CD1c-positive myeloid dendritic cell (primary cell): ENCODE data around the gene ANKRD33B.
A peak's percentile ranks its signal among the peaks of the same experiment; 100 is the strongest.
"Not testable (repeated sequence)": the region's sequence is repeated elsewhere in the genome, so short reads cannot be mapped to it uniquely, and the experiment has no call there.

Source experiments
- DNase-seq: peaks from one replicate; pipeline ENCODE4 v3.0.0-alpha.2; 2016; ENCODE audit errors: extremely low spot score

The ANKRD33B gene

DNA sequence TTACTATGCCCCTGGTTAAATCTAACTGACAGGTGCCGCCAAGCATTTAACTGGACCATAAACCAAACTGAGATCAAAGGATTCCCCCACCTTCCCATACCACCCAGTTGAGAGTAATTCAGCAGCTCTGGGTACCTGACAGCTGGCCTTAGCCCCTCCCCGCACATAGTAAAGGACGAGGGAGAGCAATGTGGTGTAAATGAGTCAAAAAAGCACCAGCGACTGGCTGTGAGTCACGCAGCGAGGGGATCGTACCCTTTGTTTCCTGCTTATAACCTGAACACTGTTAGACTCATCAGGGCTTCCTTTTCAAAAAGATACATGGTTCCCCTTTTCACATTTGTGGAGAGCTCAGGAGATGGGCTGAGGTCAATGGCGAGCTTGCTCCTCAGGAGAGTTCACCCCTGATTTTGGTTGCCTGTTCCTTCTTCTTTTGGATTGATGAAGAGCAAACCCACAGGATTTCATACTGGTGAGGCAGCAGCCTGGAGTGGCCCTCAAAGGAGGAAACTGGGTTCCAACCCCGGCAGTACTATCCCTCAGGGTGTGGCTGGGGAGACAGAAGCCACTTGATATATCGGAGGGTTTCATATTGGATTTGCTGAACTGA is 71.5 kb downstream of the ANKRD33B start:
- peak; percentile 90 for DNase-seq

GRCh38 chr5:10635867-10636350 is 72.0 kb downstream of the ANKRD33B start:
- DNase-seq: no peak

DNA sequence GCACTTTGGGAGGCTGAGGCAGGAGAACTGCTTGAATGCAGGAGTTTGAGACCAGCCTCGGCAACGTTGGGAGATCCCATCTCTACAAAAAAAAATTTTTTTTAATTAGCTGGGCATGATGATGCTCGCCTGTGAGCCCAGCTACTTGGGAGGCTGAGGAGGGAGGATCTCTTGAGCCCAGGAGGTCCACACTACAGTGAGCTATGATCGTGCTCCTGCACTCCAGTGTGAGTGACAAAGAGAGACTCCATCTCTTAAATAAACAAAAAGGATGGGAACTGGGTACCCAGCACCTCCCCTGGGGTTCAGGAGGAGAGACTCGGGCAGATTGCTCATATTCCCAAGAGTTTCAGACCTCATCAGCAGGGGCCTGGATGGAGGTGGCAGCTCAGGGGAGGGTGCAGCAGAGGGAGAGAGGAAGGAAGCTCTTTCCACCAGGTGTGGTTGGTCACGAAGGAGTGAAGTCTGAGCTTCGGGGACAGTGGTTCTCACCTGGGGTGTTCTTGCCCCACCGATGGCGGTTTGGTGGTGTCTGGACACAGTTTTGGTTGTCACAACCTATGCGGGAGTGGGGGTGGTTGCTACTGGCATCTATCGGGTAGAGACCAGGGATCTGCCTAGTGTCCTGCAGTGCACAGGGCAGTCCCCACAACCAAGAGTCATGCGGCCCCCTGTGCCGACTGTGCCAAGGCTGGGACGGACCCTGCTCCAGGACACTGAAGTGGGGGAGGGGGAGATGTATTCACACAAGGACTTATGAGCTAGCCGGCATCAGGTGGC is 72.7 kb downstream of the ANKRD33B start:
- no peak for DNase-seq

GRCh38 chr5:10637944-10638343 is 74.1 kb downstream of the ANKRD33B start:
- DNase-seq: peak; percentile 65

- not testable (repeated sequence) for DNase-seq
Measured at GRCh38 chr5:10638723-10639122, 74.9 kb downstream of the ANKRD33B start.

DNA sequence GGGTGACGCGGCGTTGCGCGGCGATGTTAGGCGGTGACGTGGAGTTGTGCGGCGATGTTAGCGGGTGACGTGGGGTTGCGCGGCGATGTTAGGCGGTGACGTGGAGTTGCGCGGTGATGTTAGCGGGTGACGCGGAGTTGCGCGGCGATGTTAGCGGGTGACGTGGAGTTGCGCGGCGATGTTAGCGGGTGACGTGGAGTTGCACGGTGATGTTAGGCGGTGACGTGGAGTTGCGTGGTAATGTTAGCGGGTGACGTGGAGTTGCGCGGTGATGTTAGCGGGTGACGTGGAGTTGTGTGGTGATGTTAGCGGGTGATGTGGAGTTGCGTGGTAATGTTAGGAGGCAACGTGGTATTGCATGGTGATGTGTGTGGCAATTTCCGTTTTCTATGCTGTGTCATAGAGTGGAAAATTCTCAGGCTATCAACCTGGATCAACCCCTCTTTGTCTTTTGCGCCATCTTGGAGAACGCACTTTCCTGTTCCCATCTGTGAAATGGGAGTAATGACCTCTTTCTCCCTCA is 76.0 kb downstream of the ANKRD33B start:
- DNase-seq: no peak

DNA sequence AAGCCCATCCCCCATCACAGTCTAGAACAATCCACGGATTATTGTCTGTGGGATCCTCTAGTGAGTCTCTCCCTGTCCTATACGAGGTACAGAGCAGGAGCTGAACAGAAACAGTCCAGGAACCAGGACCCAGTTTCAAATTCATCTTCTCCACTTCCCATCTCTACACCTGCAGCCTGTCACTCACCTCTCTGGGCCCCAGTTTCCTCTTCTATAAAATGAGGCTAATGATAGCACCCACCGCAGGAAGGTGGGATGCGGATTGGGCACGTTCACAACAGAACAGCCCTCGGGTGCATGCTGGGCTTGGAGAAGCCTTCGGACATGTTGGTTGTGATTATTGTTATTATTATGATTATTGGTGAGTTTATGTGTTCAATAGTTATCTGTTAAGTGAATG is 78.5 kb downstream of the ANKRD33B start:
- DNase-seq: no peak

DNA sequence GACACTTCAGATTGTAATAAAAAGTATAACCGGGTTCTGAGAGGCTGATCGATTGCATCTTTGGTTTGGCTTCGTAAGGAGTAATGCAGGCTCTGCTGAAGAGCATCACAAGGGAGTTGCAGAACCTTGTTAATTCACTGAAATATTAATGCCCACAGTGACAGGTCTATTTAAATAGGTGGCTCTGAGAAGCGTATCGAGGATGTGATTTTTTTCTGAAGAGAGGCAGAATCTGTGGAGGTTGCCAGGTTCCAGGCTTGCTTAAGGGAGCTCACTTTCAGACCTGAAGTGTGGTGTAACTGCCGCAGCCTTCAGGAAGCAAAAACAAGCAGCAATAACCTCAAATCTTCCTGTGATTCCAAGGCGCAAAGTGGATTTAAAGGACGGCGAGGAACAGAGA is 80.3 kb downstream of the ANKRD33B start:
- no peak for DNase-seq

DNA sequence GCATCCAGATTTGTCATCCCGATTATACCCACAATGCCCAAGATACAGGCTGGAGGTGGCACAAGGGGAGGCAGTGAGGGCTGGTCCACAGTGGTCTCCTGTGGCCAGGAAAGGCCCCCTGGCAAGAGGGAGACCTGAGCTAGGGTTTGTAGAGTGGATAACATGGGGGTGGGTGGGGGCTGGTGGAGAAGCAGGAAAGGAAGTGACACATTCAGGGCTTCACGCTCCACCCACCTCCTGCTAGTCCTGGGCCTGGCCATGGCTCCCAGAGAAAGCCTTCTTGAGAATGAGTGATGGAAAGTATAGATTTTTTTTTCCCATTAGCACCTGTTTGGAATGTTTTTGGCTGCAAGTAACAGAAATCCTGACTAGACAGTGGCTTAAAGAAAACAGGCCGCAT is 81.3 kb downstream of the ANKRD33B start:
- no peak for DNase-seq

DNA sequence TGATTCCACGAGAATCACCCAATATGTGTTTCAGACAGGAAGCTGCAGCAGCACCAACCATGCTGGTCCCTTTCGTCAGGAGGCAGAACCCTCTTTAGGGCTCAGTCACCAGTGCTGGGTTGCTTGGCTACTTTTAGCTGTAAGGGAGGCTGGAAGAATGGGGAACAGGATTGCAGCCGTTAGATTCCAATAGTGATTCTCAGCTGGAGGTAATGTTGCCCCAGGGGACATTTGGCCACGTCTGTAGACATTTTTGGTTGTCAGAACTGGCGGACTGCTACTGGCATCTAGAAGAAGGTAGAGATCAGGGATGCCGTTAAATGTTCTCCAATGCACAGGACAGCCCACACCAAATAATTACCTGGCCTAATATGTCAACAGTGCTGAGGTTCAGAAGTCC is 81.8 kb downstream of the ANKRD33B start:
- no peak for DNase-seq

DNA sequence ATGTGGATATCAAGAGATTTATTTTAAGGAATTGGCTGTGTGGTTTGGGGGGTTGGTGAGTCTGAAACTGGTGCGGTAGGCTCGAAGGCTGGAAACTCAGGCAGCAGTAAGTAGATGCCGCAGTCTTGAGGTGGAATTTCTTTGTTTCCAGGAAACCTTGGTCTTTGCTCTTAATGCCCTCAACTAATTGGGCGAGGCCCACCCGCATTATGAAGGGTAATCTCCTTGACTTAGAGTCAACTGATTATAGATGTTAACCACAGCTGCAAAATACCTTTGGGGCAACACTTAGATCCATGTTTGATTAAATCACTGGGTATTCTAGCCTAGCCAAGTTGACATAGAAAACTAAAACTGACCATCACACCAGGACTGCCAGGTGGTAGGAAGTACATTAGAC is 83.8 kb downstream of the ANKRD33B start:
- no peak for DNase-seq

- no peak for DNase-seq
Measured at GRCh38 chr5:10648806-10649665, 85.2 kb downstream of the ANKRD33B start.

DNA sequence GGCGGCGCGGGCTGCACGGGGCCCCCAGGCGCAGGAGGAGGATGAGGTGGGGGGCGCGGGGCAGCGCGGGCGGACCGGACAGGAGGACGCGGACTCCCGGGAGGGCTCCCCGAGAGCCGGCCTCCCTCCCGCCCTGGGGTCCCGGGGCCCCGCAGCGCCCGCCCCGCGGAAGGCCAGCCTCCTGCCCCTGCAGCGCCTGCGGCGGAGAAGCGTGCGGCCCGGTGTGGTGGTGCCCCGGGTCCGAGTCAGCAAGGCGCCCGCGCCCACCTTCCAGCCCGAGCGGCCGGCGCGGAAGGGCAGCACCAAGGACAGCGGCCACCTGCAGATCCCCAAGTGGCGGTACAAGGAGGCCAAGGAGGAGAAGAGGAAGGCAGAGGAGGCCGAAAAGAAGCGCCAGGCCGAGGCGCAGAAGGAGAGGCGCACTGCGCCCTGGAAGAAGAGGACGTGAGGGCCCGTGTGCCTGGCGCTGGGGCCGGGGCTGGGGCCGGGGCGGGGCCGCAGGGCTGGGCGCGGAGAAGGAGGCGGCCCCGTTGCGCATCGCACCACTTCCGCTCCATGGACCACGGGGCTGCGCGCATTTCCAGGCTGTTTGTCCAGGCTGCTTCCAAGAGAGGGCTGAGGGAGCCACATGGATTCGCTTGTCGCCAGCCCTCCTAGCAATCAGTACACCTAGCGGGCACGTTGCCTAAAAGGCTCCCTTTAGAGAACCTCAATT is 86.0 kb downstream of the ANKRD33B start:
- DNase-seq: no peak

GRCh38 chr5:10652151-10652550 is 88.3 kb downstream of the ANKRD33B start:
- no peak for DNase-seq

DNA sequence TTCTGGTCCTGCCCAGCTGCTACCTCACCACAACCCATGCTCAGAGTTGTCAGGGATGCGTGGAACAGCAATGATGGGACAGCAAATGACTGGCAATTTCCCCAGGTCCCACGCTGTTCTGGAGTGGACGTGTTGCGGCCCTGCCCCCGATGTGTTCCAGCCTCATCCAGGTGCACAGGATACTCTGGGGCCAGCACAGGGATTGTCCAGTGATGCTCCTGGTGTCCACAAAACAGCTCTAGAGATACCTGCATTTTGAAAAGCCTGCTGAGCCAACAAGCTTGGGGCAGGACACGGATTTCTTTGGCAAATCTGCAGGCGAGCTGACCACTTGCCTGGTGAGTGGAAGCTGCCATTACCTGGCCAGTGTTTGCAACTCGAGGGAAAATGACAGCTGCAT is 88.7 kb downstream of the ANKRD33B start:
- DNase-seq: no peak

DNA sequence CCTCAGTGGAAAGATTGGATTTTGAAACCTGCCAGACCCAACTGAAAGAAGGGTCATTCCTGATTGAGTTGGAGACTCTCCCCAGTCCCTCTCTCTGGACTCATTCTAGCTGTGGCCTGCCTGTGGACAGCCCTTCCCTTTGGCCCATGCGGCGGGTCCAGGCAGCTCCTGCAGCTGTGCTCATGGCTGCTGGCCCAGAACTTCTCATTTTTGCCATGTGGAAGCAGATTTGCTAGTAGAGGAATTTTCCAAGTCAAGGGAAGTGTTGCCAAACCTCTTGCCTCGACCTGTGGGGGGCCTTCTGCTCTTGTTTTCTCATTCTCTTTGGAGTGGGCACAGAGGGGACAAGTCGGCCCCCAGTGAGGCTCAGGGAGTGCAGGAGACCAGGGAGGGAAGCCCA is 89.2 kb downstream of the ANKRD33B start:
- DNase-seq: no peak

GRCh38 chr5:10653751-10654400 is 90.0 kb downstream of the ANKRD33B start:
- DNase-seq: no peak

DNA sequence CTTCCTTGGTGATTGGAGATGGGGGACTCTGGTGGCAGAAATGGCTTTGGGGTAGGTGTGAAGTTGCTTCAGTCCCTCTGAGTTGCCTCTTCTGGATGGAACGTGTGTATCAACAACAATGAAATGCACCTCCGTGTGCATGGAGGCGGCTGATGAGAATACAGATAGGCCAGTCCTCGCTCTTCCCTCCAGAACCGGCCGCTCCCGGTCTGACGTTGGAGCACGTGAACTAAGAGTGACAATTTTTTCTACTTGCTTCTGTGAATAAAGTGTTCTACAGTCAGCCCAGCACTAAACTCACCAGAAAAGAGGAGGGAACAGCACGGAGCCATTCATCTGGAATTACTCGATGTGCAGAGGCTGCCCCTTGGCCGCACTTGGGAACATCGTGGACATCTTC is 90.7 kb downstream of the ANKRD33B start:
- no peak for DNase-seq

DNA sequence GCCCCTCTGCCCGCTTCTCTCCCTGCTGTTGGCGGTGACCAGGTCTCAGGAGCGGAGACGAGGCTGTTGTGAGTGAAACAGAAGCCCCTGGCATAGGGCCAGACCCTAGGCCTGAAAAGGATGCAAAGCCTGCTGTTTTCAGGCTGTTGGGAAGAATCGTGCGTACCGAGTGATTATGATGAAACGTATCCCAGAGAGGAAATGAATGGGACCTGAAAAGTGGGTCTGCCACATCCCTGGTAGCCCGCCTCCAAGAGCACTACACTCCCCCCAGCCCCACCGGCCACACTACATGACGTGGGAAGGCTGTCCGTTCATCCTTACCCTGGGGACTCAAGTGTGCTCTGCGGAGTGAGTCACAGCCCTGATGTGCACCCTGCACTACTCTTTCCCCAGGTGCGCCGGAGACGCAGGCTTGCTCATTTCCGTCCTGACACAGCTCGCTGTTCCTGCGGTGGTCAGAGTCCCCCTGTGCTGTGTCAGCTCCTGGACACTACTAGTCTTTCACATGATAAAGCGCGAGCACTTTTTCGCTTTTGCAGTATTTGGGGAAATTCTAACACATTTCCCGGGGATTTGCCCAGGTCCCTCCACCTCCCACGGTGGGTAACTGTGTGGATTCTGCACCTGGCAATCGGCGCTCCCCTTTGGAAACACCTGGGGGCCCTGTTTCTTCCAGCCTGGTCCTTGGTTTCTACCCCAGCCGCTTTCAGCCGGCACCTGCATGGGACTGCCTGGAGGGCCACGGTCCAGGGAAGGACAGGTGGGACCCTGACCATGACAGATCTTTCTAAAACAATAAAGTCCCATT is 91.5 kb downstream of the ANKRD33B start:
- DNase-seq: no peak
